ENCODE data around the gene SMARCB1.

The SMARCB1 gene

DNA sequence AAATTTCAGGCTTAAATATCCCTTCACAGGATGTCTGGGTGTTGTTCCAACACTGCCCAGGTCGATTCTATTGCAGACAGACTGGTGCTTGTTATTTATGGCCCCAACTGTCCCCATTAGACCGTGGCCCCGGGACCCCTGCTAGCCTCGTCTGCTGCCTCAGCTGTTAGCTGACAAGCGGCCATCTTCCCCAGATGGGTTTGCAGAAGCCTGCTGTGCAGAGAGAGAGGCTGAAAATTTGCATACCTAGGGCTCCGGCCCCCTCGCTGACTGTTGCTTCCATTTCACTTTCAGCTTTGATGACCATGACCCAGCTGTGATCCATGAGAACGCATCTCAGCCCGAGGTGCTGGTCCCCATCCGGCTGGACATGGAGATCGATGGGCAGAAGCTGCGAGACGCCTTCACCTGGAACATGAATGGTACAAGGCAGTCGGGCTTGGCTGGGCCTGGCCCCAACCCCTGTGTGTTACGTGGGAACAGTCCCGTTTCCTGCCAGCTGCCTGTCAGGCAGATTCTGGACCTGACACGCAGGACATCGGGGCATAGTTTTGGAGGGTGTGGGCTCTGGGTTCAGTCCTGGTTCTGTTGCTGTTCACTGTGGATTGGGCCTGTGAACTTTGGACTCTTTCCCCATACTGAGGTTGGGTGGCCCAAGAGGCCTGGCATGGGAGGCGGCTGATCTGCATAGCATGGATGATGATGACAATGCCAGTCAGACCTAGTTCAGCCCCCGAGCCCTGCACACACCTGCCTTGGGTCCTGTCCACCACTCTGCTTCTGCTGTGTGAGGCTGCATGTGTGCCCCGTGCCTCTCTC lies 16.4 kb downstream of the SMARCB1 start:
- peak; percentile 78 for DNase-seq (ENCODE audit: low spot score)

DNA sequence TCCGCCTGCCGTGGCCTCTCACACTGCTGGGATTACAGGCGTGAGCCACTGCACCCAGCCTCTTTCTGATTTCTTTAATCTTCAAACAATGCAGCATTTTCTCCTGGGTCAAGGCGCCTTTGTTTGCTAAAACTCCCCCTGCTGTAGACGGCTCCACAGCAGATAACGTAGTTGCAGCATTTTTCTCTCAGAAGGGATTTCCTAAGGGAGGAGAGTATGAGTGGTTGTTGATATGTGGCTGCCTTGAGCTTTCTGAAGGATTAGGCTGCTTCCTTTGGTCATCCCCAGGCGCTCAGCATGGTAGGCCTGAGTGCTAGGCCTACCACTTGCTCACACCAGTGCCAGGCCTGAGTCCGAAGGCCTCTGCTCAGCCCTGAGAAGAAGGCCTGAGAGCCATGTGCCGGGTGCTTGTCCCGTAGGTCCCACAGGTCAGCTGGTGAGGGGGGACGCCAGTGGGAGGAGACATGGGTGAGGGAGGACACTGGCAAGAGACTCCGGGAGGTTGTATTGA lies 18.1 kb downstream of the SMARCB1 start:
- peak; percentile 31 for DNase-seq (ENCODE audit: low spot score)

DNA sequence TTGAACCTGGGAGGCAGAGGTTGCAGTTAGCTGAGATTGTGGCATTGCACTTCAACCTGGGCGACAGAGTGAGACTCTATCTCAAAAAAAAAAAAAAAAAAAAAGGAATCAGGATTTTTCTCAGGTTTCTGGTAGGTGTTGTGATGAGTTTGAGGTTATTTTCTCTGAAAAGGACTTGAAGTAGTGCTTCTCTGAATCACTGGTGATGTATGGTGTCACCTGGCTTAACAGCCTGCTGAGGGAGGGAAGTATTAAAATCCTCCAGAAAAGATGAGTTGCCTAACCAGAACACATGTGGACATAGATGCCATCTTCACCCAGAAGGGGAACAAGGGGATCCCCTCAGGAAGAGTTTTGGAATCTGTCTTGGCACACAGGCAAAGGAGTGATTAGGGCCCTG lies 20.1 kb downstream of the SMARCB1 start:
- DNase-seq (ENCODE audit: low spot score), result no peak

DNA sequence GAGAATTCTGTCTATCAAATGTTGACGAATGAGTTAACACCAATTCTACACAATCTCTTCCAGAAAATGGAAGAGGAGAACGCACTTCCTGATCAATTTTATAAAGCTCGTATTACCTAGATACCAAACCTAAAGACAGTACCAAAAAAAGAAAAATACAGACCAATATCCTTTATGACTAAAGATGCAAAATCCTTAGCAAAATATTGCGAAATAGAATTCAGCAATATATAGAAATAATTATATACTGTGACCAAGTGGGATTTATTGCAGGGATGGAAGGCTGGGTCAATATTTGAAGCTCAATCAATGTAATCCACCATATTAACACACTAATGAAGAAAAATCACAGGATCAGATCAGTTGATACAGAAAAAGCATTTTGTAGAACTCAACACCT lies 25.6 kb downstream of the SMARCB1 start:
- no peak for DNase-seq (ENCODE audit: low spot score)

DNA sequence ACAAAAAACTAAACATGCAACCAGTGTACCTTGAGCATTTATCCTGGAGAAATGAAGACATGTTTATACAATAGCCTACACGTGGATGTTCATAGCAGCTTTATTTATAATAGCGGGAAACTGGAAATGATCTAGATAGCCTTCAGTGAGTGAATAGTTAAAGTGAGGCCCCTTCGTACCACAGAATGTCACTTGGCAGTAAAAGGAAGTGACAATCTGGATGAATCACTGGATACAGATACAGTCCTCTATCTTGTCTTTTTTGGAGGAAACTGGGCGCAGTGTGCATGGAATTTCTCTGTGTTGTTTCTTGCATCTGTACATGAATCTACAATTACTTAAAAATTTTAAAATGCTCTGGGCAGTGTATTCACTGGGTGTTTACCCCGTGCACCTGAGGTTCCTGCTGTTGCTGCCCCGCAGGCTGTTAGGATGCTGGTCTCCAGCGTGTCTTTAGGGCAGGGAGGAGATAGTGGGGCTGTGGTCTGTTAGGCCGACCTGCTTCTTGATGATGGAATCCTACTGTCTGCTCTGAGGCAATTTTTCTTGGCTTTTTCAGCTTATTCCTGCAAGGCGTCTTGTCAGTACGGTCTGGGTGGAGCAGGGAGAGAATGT lies 28.9 kb downstream of the SMARCB1 start:
- DNase-seq (ENCODE audit: low spot score), result no peak

DNA sequence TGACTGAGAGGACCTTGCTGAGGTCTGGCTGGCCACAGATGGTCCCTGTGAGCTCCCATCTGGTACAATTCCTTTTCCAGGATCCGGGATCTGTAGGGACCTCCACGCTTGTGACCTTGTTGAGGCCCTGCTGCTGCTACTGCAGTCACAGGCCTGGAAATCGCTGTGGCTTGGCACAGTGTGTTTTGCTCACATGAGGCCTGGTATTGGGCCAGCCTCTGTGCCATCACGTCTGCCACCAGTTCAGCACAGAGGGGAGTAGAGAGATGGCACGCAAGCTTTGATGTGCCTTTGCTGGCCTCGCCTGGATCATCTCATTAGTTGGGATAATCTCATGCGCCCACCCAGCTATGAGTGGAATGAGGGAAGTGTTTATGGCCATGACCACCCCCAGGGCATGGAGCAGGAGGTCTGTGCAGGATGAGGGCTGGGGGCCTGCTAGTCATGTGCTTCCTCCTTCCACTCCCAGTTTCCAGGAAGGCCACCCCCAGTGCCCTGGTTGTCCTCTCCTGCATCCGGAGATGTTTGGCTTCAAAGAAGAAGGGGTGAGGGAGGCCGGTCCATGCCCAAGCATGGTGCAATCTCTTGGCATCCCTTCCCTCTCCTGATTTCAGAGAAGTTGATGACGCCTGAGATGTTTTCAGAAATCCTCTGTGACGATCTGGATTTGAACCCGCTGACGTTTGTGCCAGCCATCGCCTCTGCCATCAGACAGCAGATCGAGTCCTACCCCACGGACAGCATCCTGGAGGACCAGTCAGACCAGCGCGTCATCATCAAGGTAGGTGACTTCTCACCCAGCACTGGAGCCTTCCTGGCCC lies 29.6 kb downstream of the SMARCB1 start:
- no peak for DNase-seq (ENCODE audit: low spot score)

DNA sequence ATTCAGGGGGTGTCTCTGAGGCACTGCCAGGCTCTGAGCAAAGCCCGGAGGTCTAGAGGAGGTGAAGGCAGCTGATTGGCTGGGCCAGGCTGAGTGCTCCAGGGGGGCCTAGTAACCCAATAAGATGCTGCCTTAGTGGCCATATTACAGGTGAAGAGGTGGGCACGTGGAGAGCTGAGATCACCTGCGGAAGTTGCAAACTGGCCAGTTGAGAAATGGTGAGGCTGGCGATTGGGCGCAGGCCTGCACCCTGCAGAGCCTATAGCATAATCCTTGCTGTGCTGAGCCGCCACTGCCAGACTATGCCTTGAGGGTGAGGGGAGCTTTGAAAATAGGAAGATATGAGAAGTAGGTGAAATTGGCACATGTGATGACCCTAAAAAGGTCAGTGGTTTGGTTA lies 30.4 kb downstream of the SMARCB1 start:
- DNase-seq (ENCODE audit: low spot score), result no peak

DNA sequence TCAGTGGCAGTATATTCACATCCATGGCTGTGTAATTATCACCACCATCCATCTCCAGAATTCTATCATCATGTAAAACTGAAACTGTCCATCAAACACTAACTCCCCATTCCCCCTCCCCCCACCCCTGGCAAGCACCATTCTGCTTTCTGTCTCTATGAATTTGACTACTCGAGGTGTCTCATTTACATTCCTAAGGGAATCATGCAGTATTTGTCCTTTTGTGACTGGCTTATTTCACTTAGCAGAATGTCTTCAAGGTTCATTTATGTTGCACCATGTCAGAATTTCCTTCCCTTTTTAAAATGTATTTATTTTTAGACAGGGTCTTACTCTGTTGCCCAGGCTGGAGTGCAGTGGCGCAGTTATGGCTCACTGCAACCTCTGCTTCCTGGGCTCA lies 31.8 kb downstream of the SMARCB1 start:
- DNase-seq (ENCODE audit: low spot score), result no peak

DNA sequence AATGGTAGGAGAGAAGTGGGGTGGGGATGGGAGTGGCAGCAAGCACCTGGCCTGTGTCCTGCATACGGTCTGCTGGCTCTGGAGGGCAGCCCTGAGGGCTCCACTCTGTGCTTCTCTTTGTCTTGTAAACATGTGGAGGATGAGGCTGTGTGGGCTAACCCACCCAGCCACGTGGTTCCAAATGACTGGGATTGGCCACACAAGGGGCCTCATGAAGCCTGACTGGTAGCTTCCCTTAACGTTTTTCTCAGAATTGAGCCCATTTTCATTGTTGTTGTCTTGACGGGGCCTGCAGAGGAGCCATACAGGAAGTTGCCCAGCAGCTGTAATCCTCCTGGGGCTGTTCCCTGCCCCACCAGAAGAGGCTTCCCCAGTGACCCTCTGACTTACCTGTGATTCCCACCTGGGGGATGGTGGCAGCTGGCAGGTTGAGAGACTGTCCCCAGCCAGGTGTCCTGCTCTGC lies 34.0 kb downstream of the SMARCB1 start:
- no peak for DNase-seq (ENCODE audit: low spot score)

DNA sequence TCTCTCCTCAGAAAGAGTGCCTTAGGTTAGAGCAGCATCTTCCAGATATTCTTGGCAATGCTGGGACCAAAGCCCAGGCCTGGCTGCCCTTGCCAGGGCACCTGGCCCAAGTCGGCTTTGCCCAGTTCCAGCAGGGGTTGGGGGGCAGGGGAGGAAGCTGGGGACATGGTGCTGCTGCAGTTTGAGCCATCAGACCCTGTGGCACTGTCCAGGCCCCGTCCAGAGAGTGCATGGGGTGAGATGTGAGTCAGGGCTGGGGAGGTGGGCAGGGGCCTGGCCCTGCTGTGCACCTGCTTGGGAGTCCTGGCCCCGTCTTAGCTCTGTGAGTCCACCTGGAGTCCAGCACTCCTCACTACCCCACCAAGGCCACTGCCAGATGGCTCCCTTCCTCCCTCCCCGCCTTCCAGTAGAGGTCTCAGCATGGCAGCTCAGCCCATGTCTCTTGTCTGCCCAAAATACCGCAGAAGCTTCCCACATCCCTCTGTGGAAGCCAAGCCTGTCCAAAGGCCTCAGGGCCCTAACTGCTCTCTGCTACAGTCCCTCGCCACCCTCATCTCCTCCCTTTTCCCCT lies 35.4 kb downstream of the SMARCB1 start:
- DNase-seq (ENCODE audit: low spot score), result no peak

DNA sequence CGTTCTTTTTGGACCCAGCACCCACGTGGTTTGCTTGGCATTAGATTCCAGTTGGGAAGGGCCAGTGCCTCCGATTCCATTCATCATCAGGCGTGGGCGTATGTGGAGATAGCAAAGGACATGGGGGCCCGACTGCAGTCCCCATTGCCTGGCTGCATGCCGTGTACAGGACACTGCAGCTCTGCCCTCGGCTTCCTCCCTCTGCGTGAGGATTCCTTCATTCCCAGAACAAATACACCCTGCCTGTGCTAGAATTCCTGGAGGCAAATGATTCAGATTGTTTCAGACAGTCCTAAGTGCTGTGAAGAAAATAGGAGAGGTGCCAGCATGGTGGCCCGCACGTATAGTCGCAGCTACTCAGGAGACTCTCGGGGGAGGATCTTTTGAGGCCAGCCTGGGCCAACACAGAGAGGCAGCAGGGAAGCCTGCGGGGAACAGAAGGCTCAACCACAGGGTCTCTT lies 36.6 kb downstream of the SMARCB1 start:
- DNase-seq (ENCODE audit: low spot score), result no peak

DNA sequence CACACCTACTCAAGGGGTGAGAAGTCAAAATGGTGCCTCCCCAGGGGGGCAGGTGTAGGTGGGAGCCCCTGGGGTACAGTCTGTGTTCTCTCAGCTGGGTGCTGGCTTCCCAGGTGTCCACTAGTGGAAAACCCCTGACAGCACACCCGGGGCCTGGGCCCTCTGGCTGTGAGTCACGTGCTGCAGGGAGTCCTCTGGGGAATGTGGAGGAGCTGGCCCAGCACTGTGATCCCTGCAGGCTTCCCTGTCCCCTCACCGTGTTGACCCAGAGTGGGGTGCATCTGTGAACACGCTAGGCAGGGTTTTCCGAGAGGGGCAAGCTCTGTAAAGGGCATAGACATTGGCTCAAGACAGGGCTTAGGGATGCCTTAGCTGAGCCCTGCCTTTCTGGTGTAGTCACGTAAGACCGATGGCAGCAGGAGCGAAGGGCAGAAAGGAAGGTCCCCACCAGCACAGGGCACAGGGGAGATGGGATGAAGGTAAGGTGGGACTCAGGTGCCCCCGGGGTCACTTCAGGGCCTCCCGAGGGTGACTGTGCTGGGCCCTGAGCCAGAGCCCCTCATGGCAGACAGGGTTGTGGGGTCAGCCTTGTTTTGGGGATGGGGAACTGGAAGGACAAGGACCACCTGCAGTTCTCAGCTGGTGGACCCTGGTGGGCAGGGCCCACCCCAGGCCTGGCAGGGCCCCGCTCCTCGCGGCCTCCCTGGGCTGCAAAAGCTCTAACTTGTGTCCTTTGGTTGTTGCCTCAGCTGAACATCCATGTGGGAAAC lies 37.9 kb downstream of the SMARCB1 start:
- no peak for DNase-seq (ENCODE audit: low spot score)

DNA sequence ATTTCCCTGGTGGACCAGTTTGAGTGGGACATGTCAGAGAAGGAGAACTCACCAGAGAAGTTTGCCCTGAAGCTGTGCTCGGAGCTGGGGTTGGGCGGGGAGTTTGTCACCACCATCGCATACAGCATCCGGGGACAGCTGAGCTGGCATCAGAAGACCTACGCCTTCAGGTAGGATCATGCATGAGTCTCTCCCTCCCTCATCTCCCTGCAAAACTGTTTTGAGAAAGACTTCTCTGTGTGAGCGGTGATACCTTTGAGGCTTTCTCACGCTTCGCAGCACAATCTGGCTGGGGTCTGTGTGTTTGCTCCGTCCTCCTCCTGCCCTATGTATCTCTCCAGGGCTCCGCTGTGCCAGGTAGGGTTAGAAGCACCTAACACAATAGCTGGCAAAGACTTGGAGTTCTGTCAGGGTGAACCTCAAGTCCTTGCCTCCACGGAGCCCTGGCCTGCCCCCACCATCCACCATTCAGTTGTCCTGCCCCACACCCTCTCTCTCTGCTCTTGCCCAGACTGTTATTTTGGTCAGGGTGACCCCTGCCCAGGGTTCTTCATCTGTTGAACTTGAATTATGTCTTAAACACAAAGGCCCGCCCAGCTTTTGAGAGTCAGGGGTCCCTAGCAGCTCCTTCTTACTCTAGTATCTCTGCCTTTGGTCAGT lies 38.6 kb downstream of the SMARCB1 start:
- DNase-seq (ENCODE audit: low spot score), result no peak

DNA sequence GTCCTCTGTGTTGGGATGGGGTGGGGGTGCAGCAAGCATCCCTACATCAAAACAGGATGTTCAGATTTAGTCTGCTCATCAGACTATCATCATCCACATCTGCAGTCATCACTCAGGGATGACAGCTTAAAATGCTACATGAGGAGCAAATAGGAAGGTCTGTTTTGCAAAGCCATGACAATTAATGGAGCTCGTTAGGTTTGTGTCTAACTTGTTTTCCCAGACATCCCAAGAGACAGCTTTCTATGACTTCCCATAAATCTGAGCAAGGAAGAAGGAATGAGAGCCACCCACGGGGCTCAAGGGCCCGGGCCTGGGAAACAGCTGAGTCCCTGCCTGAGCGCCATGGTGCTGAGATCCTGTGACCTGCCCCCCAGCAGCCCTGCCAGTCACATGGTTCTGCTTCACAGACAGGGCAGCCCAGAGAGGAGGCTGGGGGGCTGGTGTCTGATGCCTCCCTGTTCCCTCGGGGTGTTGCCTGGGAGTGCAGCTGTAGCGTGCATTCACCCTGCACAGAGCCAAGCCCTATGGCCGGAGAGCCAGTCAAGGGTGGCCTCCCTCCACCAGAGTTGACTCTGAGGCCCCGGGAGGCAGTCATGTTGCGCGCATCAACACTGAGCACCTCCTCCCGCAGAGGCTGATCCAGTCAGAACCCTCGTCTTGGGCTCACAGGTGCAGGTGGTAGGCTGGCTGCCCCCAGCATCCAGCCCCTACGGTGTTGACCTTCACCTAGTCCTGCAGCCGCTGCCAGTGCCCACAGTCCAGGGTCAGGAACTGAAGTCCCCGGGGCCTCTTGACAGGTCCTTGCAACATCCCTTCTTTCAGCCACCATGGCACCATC lies 40.0 kb downstream of the SMARCB1 start:
- no peak for DNase-seq (ENCODE audit: low spot score)

DNA sequence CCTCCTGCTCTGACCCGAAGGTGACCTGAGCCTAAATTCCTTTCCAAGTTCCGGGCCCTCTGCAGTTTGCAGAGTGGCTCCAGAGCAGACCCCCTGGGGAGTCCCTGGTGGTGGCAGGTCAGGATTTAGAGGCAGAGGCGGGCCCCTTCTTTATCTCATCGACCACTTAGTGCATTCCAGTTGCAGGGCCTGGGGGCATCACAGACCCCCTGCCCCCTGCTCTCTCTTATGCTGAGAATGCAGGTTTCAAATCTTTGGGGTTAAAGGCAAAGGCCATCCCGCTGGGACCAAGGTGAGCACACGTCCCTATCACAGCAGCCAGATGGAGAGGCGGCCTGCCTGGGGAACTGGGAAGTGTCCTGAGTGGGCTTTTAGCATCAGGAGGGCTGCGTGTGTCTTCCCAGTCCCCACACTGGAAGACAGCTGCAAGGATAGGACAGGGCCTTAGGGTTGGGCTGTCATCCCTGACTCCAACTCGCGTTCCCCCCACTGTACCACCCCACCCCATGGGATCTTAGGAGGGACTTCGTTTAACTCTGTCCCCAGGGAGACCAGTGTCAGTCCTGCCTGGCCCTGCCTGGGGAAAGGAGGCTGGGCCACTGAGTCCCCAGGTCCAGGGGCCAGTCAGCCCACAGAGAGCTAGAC lies 40.7 kb downstream of the SMARCB1 start:
- DNase-seq (ENCODE audit: low spot score), result no peak

DNA sequence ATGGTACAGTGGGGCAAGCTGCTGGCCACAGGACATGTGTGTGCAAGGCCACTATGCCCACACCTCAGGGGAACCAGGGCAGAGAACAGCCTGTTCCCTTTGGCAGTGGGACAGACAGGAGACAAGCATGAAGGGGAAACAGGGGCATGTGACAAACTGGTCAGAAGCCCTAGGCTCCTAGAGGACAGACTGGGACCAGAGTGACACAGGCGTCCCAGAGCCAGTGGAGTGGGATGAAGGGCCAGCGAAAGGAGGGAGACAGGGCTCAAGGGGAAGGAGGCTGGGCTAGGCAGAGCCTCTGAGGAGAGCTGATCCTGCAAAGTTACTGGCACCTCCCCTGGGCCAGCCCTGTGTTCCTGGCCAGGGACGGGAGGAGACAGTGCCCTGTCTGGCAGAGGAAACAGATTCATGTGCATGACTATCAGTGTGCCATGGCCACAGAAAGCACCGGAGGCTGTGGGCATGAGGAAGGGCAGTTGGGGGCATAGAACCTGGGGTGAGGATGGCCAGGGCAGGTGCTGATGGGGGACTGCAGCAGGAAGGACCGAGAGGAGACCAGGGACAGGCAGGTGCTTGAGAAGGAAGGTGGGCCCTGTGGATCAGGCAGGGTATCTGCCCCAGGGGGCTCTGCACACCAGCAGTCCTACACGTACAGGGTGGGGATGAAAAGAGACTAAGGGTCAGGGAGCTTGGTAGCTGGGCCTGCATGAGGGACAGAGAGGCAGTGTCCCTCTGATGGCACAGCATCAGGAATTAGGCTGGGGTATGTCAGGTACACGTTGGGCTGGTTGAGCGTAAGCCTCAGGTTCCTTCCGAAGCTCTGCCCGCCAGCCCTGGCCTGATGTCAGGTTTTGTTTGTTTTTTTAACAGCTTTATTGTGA lies 42.3 kb downstream of the SMARCB1 start:
- DNase-seq (ENCODE audit: low spot score), result no peak

DNA sequence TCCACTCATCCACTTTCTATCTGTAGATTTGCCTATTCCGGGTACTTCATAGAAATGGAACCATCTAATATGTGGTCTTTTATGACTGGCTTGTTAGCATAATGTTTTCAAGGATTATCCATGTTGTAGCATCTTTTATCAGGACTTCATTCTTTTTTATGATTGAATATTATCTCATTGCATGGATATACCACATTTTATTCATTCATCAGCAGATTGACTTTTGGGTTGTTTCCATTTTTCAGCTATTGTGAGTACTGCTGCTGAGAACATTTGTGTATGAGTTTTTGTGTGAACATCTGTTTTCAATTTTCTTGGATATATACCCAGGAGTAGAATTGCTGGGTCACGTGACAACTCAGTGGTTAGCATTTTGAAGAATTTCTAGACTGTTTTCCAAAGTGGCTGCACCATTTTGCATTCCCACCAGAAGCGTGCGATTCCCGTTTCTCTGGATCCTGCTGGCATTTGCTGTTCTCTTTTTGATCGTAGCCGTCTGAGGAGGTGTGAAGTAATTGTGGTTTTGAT lies 43.1 kb downstream of the SMARCB1 start:
- DNase-seq (ENCODE audit: low spot score), result no peak

DNA sequence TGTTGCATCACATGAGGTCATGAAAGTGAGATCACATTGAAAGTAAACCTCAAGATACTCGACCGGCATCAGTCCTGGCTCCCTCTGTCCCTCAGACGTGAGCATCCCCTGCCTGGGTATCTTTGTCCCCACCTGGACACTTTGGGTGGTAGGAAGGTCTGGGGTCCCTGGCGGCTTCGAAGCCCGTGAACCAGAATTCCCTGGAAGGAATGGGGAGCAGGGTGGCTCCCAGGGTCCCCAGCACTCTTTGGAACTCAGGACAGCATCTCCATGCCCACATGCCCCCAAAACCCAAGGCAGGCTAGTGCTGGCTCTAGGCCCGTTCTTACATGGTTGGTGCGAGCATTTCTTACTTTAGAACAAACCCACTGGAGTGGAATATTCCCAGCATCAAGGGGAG lies 44.5 kb downstream of the SMARCB1 start:
- DNase-seq (ENCODE audit: low spot score), result no peak
